ENCODE results near the gene HARBI1. TPM values are rescaled to one million over a fixed set of nuclear protein-coding genes. Genes with fewer than 3 reads are reported as not detected.

HARBI1 gene
- total RNA-seq, 2 experiments from 2014 or later = 18.2 to 18.7 TPM

GRCh38 chr11:46661836-46662235 is 44.8 kb upstream of the HARBI1 start:
- intact Hi-C loops (cut with DNase I, micrococcal nuclease) = no loop called here
- Mint-ChIP-seq H3K9me3 (no peaks in the 10 kb centered on the region), H3K36me3 (ENCODE audit: low read depth) (peaks cover 92% of the 10 kb centered on the region), H3K27ac (no peak overlapping the region), H3K27me3 (no peaks in the 10 kb centered on the region), H3K4me3 (no peak overlapping the region), H3K4me1 (ENCODE audit: low read depth) (no peaks in the 10 kb centered on the region)
- POLR2A ChIA-PET = no interaction called here
- H3K27ac ChIP-seq (ENCODE audit: low read depth in 1 of 2, low read length in 2 of 2) = no peak overlapping the region
- no peaks in the 10 kb centered on the region for H3K27me3 ChIP-seq (ENCODE audit: control insufficient read depth in 1 of 2, insufficient read depth in 2 of 2, low read length in 2 of 2)
- no peak for TF ChIP-seq CTCF (IDR thresholded peaks at IDR 0.05)
- H3K4me1 ChIP-seq (ENCODE audit: insufficient read depth, low read length) = no peaks in the 10 kb centered on the region
- CTCF ChIA-PET = interaction anchor here (1.1 kb wide), 1 partner anchor 9 kb away, joined by 3 read pairs; no protein-coding TSS in a partner anchor
- DNase-seq (no peak), ATAC-seq (ENCODE audit: poor library complexity) (no peak)
- no peaks in the 10 kb centered on the region for H3K9me3 ChIP-seq (ENCODE audit: control insufficient read depth in 1 of 2, insufficient read depth in 1 of 2, low read length in 2 of 2)
- peaks cover 84% of the 10 kb centered on the region for H3K36me3 ChIP-seq (ENCODE audit: insufficient read depth, low read length)
- no peak overlapping the region for H3K4me3 ChIP-seq (ENCODE audit: low read length)

- no peak overlapping the region for H3K27ac ChIP-seq (ENCODE audit: low read depth in 1 of 2, low read length in 2 of 2)
- ATAC-seq (ENCODE audit: poor library complexity) = no peak
Observed at GRCh38 chr11:46659908-46660307, 42.9 kb upstream of the HARBI1 start.

GRCh38 chr11:46658259-46658658 is 41.2 kb upstream of the HARBI1 start:
- H3K9me3 Mint-ChIP-seq = no peaks in the 10 kb centered on the region
- no peaks in the 10 kb centered on the region for H3K9me3 ChIP-seq (ENCODE audit: control insufficient read depth in 1 of 2, insufficient read depth in 1 of 2, low read length in 2 of 2)
- no peaks in the 10 kb centered on the region for H3K4me1 ChIP-seq (ENCODE audit: insufficient read depth, low read length)
- peaks cover 81% of the 10 kb centered on the region for H3K36me3 Mint-ChIP-seq (ENCODE audit: low read depth)
- no peak overlapping the region for H3K27ac ChIP-seq (ENCODE audit: low read depth in 1 of 2, low read length in 2 of 2)
- H3K27ac Mint-ChIP-seq = no peak overlapping the region
- H3K27me3 ChIP-seq (ENCODE audit: control insufficient read depth in 1 of 2, insufficient read depth in 2 of 2, low read length in 2 of 2) = no peaks in the 10 kb centered on the region
- H3K27me3 Mint-ChIP-seq = no peaks in the 10 kb centered on the region
- H3K36me3 ChIP-seq (ENCODE audit: insufficient read depth, low read length) = peaks cover 73% of the 10 kb centered on the region
- POLR2A ChIA-PET = no interaction called here
- CTCF ChIA-PET = no interaction called here
- no peak for DNase-seq
- H3K4me1 Mint-ChIP-seq (ENCODE audit: low read depth) = no peaks in the 10 kb centered on the region
- intact Hi-C loops (cut with DNase I, micrococcal nuclease) = no loop called here
- TF ChIP-seq CTCF (IDR thresholded peaks at IDR 0.05) = no peak
- H3K4me3 ChIP-seq (ENCODE audit: low read length) = no peak overlapping the region
- no peak overlapping the region for H3K4me3 Mint-ChIP-seq
- ATAC-seq (ENCODE audit: poor library complexity) = no peak

More at GRCh38 chr11:46659908-46660307, 42.9 kb upstream of the HARBI1 start:
- Histone ChIP-seq H3K4me3 (ENCODE audit: low read length) (no peak overlapping the region), H3K9me3 (ENCODE audit: control insufficient read depth in 1 of 2, insufficient read depth in 1 of 2, low read length in 2 of 2) (no peaks in the 10 kb centered on the region), H3K36me3 (ENCODE audit: insufficient read depth, low read length) (peaks cover 78% of the 10 kb centered on the region), H3K27me3 (ENCODE audit: control insufficient read depth in 1 of 2, insufficient read depth in 2 of 2, low read length in 2 of 2) (no peaks in the 10 kb centered on the region), H3K4me1 (ENCODE audit: insufficient read depth, low read length) (no peaks in the 10 kb centered on the region)
- TF ChIP-seq CTCF (IDR thresholded peaks at IDR 0.05) = no peak
- ChIA-PET POLR2A (no interaction called here), CTCF (interaction anchor here (0.6 kb wide), 1 partner anchor 101 kb away, joined by 3 read pairs; no protein-coding TSS in a partner anchor)
- H3K4me3 Mint-ChIP-seq = no peak overlapping the region
- H3K27ac Mint-ChIP-seq = peak overlapping the region; percentile 24
- no peak for DNase-seq
- H3K9me3 Mint-ChIP-seq = no peaks in the 10 kb centered on the region
- no peaks in the 10 kb centered on the region for H3K4me1 Mint-ChIP-seq (ENCODE audit: low read depth)
- intact Hi-C loops (cut with DNase I, micrococcal nuclease) = no loop called here
- no peaks in the 10 kb centered on the region for H3K27me3 Mint-ChIP-seq
- peaks cover 89% of the 10 kb centered on the region for H3K36me3 Mint-ChIP-seq (ENCODE audit: low read depth)
